Vein endothelial cell (primary cell): ENCODE data around the gene PSG11. TPM values are rescaled to one million over a fixed set of nuclear protein-coding genes. Genes with fewer than 3 reads are reported as not detected.

Source experiments
- total RNA-seq: library from RNA; depleted of rRNA; stranded (reverse); fragments of >200 nt; gene quantifications from 2 replicates; pipeline ENCODE4 v1.2.3, GENCODE V29; 2012

PSG11 gene
- total RNA-seq = not detected in 2 replicates

DNA sequence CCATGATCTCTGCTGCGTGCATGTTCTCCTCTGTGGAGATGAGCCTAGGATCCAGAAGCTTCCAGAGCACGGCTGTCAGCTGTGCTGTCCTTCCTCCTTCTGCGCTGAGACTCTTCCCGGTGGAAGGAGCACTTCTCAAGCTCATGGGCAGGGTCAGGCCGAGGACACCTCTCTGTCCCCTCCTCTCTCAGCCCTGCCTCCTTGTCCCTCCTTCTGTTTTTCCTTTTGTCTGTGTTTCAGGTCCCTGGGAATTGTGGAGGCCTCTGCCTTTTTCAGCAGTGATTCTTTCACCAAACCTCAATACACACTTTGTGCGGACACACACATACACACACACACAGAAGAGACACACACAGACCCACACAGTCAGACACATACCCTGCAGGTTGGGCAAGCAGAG, at the start of gene PSG11:
TSS of gene PSG11 (minus strand) at position 101 of the 400 bp plus-strand sequence. CDS start at position 4, 97 bp downstream.

Other genes starting within 250 kb of the PSG11 start
- 0.33 and 0.48 TPM in 2 replicates for gene PSG1, start 146.8 kb downstream of the PSG11 start, total RNA-seq
- under 0.01 TPM in 1 of 2 replicates, not detected in the other for gene PSG6, start 108.6 kb downstream of the PSG11 start, total RNA-seq
- not detected in 2 replicates for gene PSG7, start 89.3 kb downstream of the PSG11 start, total RNA-seq
- not detected in 2 replicates for gene PSG2, start 56.2 kb upstream of the PSG11 start, total RNA-seq
- 0.10 TPM in 1 of 2 replicates, not detected in the other for gene PSG5, start 160.1 kb upstream of the PSG11 start, total RNA-seq
- gene PSG4, start 179.2 kb upstream of the PSG11 start, total RNA-seq = 0.19 and 0.65 TPM in 2 replicates
- not detected in 2 replicates for gene PSG9, start 243.1 kb upstream of the PSG11 start, total RNA-seq